ENCODE results near the gene BFSP2.

The BFSP2 gene, protein sequence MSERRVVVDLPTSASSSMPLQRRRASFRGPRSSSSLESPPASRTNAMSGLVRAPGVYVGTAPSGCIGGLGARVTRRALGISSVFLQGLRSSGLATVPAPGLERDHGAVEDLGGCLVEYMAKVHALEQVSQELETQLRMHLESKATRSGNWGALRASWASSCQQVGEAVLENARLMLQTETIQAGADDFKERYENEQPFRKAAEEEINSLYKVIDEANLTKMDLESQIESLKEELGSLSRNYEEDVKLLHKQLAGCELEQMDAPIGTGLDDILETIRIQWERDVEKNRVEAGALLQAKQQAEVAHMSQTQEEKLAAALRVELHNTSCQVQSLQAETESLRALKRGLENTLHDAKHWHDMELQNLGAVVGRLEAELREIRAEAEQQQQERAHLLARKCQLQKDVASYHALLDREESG

DNA sequence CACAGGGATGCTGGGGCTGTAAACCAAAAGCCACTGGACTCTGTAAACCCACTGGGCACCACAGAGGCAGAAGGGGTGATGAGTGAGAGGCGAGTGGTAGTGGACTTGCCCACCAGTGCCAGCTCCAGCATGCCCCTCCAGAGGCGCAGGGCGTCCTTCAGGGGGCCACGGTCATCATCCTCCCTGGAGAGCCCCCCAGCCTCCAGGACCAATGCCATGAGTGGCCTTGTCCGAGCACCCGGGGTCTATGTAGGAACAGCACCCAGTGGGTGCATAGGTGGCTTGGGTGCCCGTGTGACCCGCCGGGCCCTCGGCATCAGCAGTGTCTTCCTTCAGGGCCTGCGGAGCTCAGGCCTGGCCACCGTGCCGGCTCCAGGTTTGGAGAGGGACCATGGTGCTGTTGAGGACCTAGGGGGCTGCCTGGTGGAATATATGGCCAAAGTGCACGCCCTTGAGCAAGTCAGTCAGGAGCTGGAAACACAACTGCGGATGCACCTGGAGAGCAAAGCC is at the start of gene BFSP2:
Gene BFSP2 (plus strand): TSS at position 51 of the 510 bp plus-strand sequence. CDS start 28 bp downstream, at position 79.
- no peaks in the 10 kb centered on the region; the same call in 1 of the 2 replicates for H3K36me3 ChIP-seq (ENCODE audit: control insufficient read depth, insufficient read depth, low read length)
- H3K4me1 ChIP-seq (ENCODE audit: control insufficient read depth, insufficient read depth, low read length) = no peaks in the 10 kb centered on the region
- no peak within 1 kb of the TSS for H3K4me3 ChIP-seq (ENCODE audit: low read depth, low read length)
- no peaks in the 10 kb centered on the region for H3K27me3 ChIP-seq (ENCODE audit: control insufficient read depth, insufficient read depth, low read length)
- H3K9ac ChIP-seq (ENCODE audit: low read depth, low read length) = no peak within 1 kb of the TSS
- no peaks in the 10 kb centered on the region for H3K9me3 ChIP-seq (ENCODE audit: control insufficient read depth, insufficient read depth, low read length)
- no peak within 1 kb of the TSS for H3K27ac ChIP-seq (ENCODE audit: low read depth, low read length)

DNA sequence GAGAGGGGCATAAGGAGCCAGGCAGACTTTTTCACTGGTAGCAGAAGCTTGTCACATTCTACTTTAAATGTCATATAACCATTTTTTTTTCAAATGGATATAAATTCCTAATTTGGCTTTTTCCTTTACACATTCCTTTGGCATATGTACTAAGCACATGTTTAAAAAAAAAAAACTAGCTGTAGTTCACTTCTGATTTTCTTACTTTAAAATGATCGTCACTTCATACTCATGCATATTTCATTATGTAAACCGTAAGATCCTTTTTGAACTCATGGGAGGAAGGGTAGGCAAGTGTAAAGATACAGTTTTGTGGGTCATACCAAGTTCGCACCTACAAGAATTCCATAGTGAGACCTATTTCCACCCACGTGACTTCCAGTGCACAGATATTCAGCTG is 45.1 kb upstream of the BFSP2 start:
- Histone ChIP-seq H3K9ac (ENCODE audit: low read depth, low read length) (no peak overlapping the region), H3K27ac (ENCODE audit: low read depth, low read length) (no peak overlapping the region), H3K27me3 (ENCODE audit: control insufficient read depth, insufficient read depth, low read length) (no peaks in the 10 kb centered on the region), H3K4me3 (ENCODE audit: low read depth, low read length) (no peak overlapping the region), H3K36me3 (ENCODE audit: control insufficient read depth, insufficient read depth, low read length) (no peaks in the 10 kb centered on the region), H3K4me1 (ENCODE audit: control insufficient read depth, insufficient read depth, low read length) (no peaks in the 10 kb centered on the region), H3K9me3 (ENCODE audit: control insufficient read depth, insufficient read depth, low read length) (no peaks in the 10 kb centered on the region; the same call in 1 of the 2 replicates)

DNA sequence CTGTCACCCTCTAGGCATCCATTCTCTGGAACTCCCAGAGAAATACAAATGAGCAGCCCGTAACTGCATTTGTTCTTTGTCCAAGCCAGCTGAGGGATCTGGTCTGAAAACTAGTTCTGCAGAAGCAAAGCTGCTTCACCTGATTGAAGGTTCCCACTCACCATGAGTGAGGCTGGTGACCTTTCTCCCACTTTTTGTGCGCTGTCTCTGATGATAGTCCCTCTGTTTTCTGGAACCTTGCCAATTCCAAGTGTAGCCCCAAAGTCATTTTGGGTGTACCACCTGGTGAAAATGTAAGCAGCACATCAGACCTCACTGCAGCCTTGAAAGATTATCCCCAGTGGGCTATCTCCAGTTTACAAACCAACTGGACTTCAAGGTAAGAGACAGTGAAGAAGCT is 39.4 kb upstream of the BFSP2 start:
- no peak overlapping the region for H3K4me3 ChIP-seq (ENCODE audit: low read depth, low read length)
- H3K9ac ChIP-seq (ENCODE audit: low read depth, low read length) = no peak overlapping the region
- no peak overlapping the region for H3K27ac ChIP-seq (ENCODE audit: low read depth, low read length)
- H3K4me1 ChIP-seq (ENCODE audit: control insufficient read depth, insufficient read depth, low read length) = 0 out of 2 replicates have a peak, but pooled peaks cover 8% of the 10 kb centered on the region
- H3K36me3 ChIP-seq (ENCODE audit: control insufficient read depth, insufficient read depth, low read length) = no peaks in the 10 kb centered on the region
- no peaks in the 10 kb centered on the region for H3K27me3 ChIP-seq (ENCODE audit: control insufficient read depth, insufficient read depth, low read length)
- no peaks in the 10 kb centered on the region; the same call in 1 of the 2 replicates for H3K9me3 ChIP-seq (ENCODE audit: control insufficient read depth, insufficient read depth, low read length)

DNA sequence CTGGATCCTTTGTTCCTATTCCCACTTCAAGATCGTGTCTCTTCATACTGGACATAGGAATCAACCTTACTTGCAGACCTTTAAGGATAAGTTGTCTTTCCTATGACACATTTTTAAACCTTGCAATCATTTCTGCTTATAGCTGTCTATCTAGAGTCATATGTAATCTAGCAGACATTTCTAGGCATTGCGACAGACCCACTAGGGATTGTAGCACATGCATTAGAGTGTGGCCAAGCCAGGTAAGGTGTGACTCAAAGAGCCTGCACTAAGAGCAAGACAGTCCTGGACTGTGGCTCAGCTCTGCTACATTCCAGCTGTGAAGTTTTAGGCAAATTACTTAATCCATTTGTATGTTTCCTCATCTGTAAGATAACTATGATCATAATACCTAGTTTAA is 38.8 kb upstream of the BFSP2 start:
- no peaks in the 10 kb centered on the region for H3K27me3 ChIP-seq (ENCODE audit: control insufficient read depth, insufficient read depth, low read length)
- 0 out of 2 replicates have a peak, but pooled peaks cover 8% of the 10 kb centered on the region for H3K4me1 ChIP-seq (ENCODE audit: control insufficient read depth, insufficient read depth, low read length)
- H3K9me3 ChIP-seq (ENCODE audit: control insufficient read depth, insufficient read depth, low read length) = no peaks in the 10 kb centered on the region; the same call in 1 of the 2 replicates
- no peak overlapping the region for H3K27ac ChIP-seq (ENCODE audit: low read depth, low read length)
- no peak overlapping the region for H3K4me3 ChIP-seq (ENCODE audit: low read depth, low read length)
- H3K36me3 ChIP-seq (ENCODE audit: control insufficient read depth, insufficient read depth, low read length) = no peaks in the 10 kb centered on the region
- no peak overlapping the region for H3K9ac ChIP-seq (ENCODE audit: low read depth, low read length)

DNA sequence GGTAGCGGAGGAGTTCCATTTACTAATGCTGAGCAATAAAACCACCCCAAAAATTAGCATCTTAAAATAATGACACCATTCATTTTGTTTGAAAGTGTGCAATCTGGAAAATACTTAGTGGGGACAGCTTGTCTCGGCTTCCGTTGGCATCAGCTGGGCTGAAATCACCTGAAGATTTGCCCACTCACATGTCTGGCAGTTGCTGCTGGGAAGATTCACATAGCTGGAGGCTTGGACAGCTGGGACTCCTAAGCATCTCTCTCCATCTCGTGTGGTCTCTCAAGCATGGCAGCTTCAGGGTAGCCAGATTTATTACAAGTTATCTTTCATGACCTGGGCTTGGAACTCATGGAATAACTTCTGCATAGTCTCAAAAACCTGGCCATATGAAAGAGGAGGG is 38.4 kb upstream of the BFSP2 start:
- Histone ChIP-seq H3K36me3 (ENCODE audit: control insufficient read depth, insufficient read depth, low read length) (no peaks in the 10 kb centered on the region), H3K9ac (ENCODE audit: low read depth, low read length) (no peak overlapping the region), H3K27ac (ENCODE audit: low read depth, low read length) (no peak overlapping the region), H3K4me3 (ENCODE audit: low read depth, low read length) (no peak overlapping the region), H3K27me3 (ENCODE audit: control insufficient read depth, insufficient read depth, low read length) (no peaks in the 10 kb centered on the region), H3K9me3 (ENCODE audit: control insufficient read depth, insufficient read depth, low read length) (no peaks in the 10 kb centered on the region), H3K4me1 (ENCODE audit: control insufficient read depth, insufficient read depth, low read length) (0 out of 2 replicates have a peak, but pooled peaks cover 8% of the 10 kb centered on the region)

DNA sequence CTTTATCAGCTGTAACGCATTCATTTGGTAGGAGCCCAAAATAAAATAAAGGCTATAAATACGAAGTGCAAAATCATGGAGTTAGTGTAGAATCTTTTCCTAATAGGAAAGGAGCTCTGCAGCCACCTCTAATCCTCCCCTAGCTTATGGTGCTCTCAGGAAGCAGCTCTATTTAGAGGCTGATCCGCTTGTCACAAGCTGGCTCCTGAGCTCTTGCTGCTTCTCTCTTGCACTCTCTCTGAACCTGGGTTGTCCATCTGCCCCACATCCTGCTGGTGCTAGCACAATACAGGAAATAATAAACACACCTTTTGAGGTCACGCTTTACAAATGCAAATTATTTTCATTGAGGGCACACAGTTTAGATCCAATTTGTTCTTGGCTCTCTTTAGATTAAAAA is 37.3 kb upstream of the BFSP2 start:
- no peaks in the 10 kb centered on the region for H3K27me3 ChIP-seq (ENCODE audit: control insufficient read depth, insufficient read depth, low read length)

DNA sequence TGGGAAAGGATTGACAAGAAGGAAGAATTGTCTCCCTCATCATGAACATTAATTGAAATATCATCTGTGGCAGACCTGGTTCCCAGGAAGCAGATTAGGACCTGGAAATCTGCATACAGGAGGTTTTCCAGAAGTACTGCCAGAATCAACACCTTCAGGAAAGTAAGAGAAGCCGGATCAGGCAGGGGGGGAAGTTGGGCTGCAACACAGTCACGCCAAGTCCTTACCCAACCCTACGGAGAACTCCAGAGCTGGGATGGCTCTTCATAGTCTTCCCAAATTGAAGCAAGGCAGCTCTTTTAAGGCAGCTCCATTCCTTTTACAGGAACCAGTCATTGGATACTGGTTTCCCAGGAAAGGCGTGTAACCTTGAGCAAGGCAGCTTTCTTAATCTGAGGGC is 35.2 kb upstream of the BFSP2 start:
- Histone ChIP-seq H3K4me1 (ENCODE audit: control insufficient read depth, insufficient read depth, low read length) (0 out of 2 replicates have a peak, but pooled peaks cover 8% of the 10 kb centered on the region), H3K9ac (ENCODE audit: low read depth, low read length) (no peak overlapping the region), H3K36me3 (ENCODE audit: control insufficient read depth, insufficient read depth, low read length) (no peaks in the 10 kb centered on the region), H3K9me3 (ENCODE audit: control insufficient read depth, insufficient read depth, low read length) (no peaks in the 10 kb centered on the region), H3K4me3 (ENCODE audit: low read depth, low read length) (no peak overlapping the region), H3K27me3 (ENCODE audit: control insufficient read depth, insufficient read depth, low read length) (no peaks in the 10 kb centered on the region), H3K27ac (ENCODE audit: low read depth, low read length) (no peak overlapping the region)

More for the DNA sequence above, 37.3 kb upstream of the BFSP2 start:
- Histone ChIP-seq H3K4me3 (ENCODE audit: low read depth, low read length) (no peak overlapping the region), H3K27ac (ENCODE audit: low read depth, low read length) (no peak overlapping the region), H3K36me3 (ENCODE audit: control insufficient read depth, insufficient read depth, low read length) (no peaks in the 10 kb centered on the region), H3K9me3 (ENCODE audit: control insufficient read depth, insufficient read depth, low read length) (no peaks in the 10 kb centered on the region), H3K4me1 (ENCODE audit: control insufficient read depth, insufficient read depth, low read length) (0 out of 2 replicates have a peak, but pooled peaks cover 8% of the 10 kb centered on the region), H3K9ac (ENCODE audit: low read depth, low read length) (no peak overlapping the region)

DNA sequence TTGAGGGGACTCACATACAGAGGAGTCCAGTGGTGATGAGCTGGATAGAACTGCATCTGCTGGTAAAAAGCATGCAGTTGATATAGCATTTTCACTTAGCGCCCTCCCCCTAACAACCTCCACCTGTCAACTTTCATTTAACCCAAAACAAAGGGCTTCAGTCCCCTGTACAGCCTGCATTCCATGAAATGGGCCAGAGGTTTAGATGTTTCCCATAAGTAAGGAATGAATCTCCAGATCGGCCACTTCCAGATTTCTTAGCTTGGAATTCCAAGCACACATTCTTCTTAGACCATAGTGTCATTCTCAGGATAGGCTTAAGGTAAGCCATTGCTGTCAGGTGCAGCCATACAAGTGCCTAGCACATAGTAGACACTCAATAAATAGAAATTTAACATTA is 32.9 kb upstream of the BFSP2 start:
- Histone ChIP-seq H3K27ac (ENCODE audit: low read depth, low read length) (no peak overlapping the region), H3K36me3 (ENCODE audit: control insufficient read depth, insufficient read depth, low read length) (no peaks in the 10 kb centered on the region), H3K27me3 (ENCODE audit: control insufficient read depth, insufficient read depth, low read length) (no peaks in the 10 kb centered on the region), H3K9me3 (ENCODE audit: control insufficient read depth, insufficient read depth, low read length) (no peaks in the 10 kb centered on the region), H3K9ac (ENCODE audit: low read depth, low read length) (no peak overlapping the region), H3K4me1 (ENCODE audit: control insufficient read depth, insufficient read depth, low read length) (0 out of 2 replicates have a peak, but pooled peaks cover 8% of the 10 kb centered on the region), H3K4me3 (ENCODE audit: low read depth, low read length) (no peak overlapping the region)

DNA sequence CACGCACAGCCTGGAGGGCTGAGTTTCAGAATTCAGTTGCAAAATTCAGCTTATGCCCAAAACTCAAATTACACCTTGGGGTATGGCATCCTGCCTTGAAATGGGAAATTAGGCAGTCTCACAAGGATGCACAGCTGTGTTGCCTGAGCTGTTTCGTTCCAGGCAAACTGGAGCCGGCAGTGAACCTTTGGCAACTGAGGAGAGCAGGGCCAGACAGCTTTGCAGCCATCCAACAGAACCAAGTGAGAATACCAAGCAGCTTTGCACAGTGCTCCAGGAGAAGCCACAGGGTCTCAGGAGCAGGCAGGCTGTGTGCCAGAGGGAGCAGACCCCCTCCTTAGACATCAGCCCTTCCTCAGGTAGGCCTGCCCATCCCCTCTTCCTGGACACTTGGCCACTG is 32.5 kb upstream of the BFSP2 start:
- Histone ChIP-seq H3K9me3 (ENCODE audit: control insufficient read depth, insufficient read depth, low read length) (no peaks in the 10 kb centered on the region), H3K4me3 (ENCODE audit: low read depth, low read length) (no peak overlapping the region), H3K27ac (ENCODE audit: low read depth, low read length) (no peak overlapping the region), H3K36me3 (ENCODE audit: control insufficient read depth, insufficient read depth, low read length) (no peaks in the 10 kb centered on the region), H3K4me1 (ENCODE audit: control insufficient read depth, insufficient read depth, low read length) (0 out of 2 replicates have a peak, but pooled peaks cover 5% of the 10 kb centered on the region), H3K27me3 (ENCODE audit: control insufficient read depth, insufficient read depth, low read length) (no peaks in the 10 kb centered on the region), H3K9ac (ENCODE audit: low read depth, low read length) (no peak overlapping the region)

DNA sequence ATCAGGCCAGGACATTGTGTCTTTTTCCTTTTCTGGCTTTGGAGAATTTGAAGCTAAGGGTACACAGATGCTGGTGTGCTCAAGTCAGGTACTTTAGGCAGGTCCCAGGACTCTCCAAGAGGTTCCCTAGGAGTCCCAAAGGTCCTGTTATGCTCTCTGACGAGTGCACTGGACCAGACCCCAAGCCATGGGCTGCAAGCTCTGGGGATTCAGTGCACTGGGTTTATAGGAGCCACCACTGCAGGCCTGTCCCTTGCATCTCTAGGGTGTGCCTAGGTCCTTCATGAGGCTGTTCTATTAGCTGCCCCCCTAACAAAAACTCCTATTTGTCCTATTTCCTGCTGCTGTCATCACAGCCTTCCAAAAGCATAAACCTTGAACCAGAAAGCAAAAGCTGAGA is 31.9 kb upstream of the BFSP2 start:
- Histone ChIP-seq H3K4me1 (ENCODE audit: control insufficient read depth, insufficient read depth, low read length) (no peaks in the 10 kb centered on the region), H3K9me3 (ENCODE audit: control insufficient read depth, insufficient read depth, low read length) (no peaks in the 10 kb centered on the region), H3K27me3 (ENCODE audit: control insufficient read depth, insufficient read depth, low read length) (no peaks in the 10 kb centered on the region), H3K4me3 (ENCODE audit: low read depth, low read length) (no peak overlapping the region), H3K36me3 (ENCODE audit: control insufficient read depth, insufficient read depth, low read length) (no peaks in the 10 kb centered on the region), H3K9ac (ENCODE audit: low read depth, low read length) (no peak overlapping the region), H3K27ac (ENCODE audit: low read depth, low read length) (no peak overlapping the region)

DNA sequence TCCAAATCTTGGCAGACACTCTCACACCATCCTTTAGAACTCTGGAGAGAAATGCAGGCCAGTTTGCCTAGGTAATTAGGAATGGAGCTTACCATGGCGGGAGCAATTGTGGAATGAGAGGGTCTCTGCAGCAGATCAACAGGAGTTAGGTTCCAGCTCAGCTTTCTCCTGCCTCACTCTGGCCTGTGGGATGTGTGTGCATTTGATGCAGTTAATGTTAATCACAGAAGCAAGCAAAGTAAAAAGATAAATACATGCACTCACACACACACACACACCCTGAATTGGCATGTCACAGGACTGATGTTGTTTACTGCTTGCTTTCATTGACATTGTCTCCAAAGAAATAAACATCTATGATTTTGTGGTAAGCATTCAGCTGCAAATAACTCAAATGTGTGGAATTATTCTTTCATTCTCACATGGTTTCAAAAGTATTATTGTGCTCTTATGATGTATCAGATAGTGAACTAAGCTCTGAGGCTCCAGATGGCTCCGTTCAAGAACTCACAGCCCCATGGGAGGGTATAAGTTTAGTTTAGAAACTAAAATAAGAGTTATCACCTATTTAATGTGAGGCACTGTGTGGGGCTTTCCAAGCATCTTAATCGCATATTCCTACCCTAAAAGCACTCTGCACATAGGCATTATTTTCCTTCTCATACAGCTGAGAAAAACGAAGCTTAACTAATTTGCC is 31.3 kb upstream of the BFSP2 start:
- Histone ChIP-seq H3K27me3 (ENCODE audit: control insufficient read depth, insufficient read depth, low read length) (no peaks in the 10 kb centered on the region), H3K4me3 (ENCODE audit: low read depth, low read length) (no peak overlapping the region), H3K9ac (ENCODE audit: low read depth, low read length) (no peak overlapping the region), H3K4me1 (ENCODE audit: control insufficient read depth, insufficient read depth, low read length) (no peaks in the 10 kb centered on the region), H3K9me3 (ENCODE audit: control insufficient read depth, insufficient read depth, low read length) (no peaks in the 10 kb centered on the region), H3K36me3 (ENCODE audit: control insufficient read depth, insufficient read depth, low read length) (no peaks in the 10 kb centered on the region), H3K27ac (ENCODE audit: low read depth, low read length) (no peak overlapping the region)
